Brain microvascular endothelial cell (primary cell): ENCODE measurements around the gene PDXP.
"Not testable (repeated sequence)": the region's sequence is repeated elsewhere in the genome, so short reads cannot be mapped to it uniquely, and the experiment has no call there.

ENCODE experiments used
- DNase-seq: peaks from one replicate; pipeline ENCODE4 v3.0.0-alpha.2; 2020
- H3K27ac ChIP-seq: fragments of 250-450 bp; sonication (Bioruptor Pico); 2 replicates; pipeline ENCODE4 v1.5.1; 2020; ENCODE audit warnings: mild to moderate bottlenecking, moderate library complexity
- H3K27me3 ChIP-seq: fragments of 250-450 bp; sonication (Bioruptor Pico); replicated peaks from 2 replicates; pipeline ENCODE4 v1.5.1; 2020; ENCODE audit warnings: mild to moderate bottlenecking
- H3K36me3 ChIP-seq: fragments of 250-450 bp; sonication (Bioruptor Pico); replicated peaks from 2 replicates; pipeline ENCODE4 v1.5.1; 2020; ENCODE audit warnings: mild to moderate bottlenecking
- H3K4me3 ChIP-seq: 2 replicates; pipeline ENCODE4 v1.5.1; 2011; ENCODE audit warnings: low read depth, mild to moderate bottlenecking, control low read depth, low read length, moderate library complexity
- CTCF ChIP-seq: IDR thresholded peaks from 2 replicates; pipeline ENCODE4 v1.5.1; 2011; ENCODE audit warnings: low read depth, mild to moderate bottlenecking, moderate library complexity, low read length, control low read depth, inconsistent platforms; ENCODE audit errors: missing control alignments
- in situ Hi-C: cut with HindIII; loops from 2 replicates; pipeline ENCODE4 v1.10.0; 2017; ENCODE audit warnings: low sequenced_read_pairs, low pct_ligation_motif_present

Gene PDXP

GRCh38 chr22:37647317-37647716 lies 11.2 kb upstream of the PDXP start:
- peaks cover 70% of the 10 kb centered on the region for H3K36me3 ChIP-seq
- H3K27ac ChIP-seq: no peak overlapping the region
- no peaks in the 10 kb centered on the region for H3K27me3 ChIP-seq
- DNase-seq: no peak
- H3K4me3 ChIP-seq: no peak overlapping the region
- in situ Hi-C loops: no loop called here
- no peak for TF ChIP-seq CTCF

- Histone ChIP-seq H3K36me3 (peaks cover 74% of the 10 kb centered on the region), H3K4me3 (no peak overlapping the region), H3K27me3 (no peaks in the 10 kb centered on the region), H3K27ac (no peak overlapping the region)
- no peak for TF ChIP-seq CTCF
- DNase-seq: no peak
- in situ Hi-C loops: no loop called here
Observed at GRCh38 chr22:37647928-37648327, 10.6 kb upstream of the PDXP start.

- no peaks in the 10 kb centered on the region for H3K27me3 ChIP-seq
- H3K36me3 ChIP-seq: peaks cover 62% of the 10 kb centered on the region
- in situ Hi-C loops: no loop called here
Observed at GRCh38 chr22:37650463-37651136, 7.9 kb upstream of the PDXP start.

DNA sequence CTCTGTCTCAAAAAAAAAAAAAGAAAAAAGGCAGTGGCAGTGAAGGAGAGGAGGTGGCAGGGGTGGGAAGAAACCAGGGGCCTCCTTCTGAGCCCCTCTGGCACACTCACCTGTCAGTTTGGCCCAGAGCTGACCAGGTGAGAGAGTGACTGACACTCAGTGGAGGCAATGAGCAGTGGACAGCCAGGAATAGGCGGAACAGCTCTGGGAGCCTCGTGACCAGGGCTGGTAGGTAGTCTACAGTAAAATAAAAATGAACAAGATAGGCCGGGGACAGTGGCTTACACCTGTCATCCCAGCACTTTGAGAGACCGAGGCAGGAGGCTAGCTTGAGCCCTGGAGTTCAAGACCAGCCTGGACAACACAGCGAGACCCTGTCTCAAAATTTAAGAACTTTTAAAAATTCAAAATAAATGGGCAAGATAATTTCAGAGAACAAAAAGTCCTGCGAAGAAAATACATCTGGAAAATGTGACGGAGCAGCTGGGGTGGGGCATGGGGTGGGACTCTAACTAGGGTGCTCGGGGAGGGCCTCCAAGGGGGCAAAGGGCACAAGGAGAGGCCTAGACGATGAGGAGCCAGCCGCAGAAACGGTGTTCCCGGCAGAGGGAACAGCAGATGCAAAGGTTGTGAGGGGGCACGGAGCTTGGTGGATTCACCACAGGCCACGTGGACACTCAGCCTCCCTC lies 3.8 kb upstream of the PDXP start:
- peaks cover 37% of the 10 kb centered on the region for H3K36me3 ChIP-seq
- no peaks in the 10 kb centered on the region for H3K27me3 ChIP-seq
- no peak for DNase-seq
- H3K4me3 ChIP-seq: no peak overlapping the region
- TF ChIP-seq CTCF: no peak
- H3K27ac ChIP-seq: no peak overlapping the region
- in situ Hi-C loops: no loop called here

More at GRCh38 chr22:37650463-37651136, 7.9 kb upstream of the PDXP start:
- no peak overlapping the region for H3K27ac ChIP-seq
- no peak for TF ChIP-seq CTCF
- DNase-seq: no peak
- H3K4me3 ChIP-seq: no peak overlapping the region

DNA sequence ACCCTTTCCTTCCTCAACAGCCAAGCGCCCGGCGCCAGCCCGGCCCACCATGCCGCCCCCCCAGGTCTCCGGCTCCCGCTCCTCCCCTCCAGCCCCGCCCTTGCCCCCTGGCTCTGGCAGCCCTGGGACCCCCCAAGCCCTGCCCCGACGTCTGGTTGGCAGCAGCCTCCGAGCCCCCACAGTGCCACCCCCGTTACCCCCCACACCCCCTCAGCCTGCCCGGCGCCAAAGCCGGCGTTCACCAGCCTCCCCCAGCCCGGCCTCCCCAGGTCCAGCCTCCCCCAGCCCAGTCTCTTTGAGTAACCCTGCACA lies 3.3 kb upstream of the PDXP start:
- no peak overlapping the region for H3K4me3 ChIP-seq
- in situ Hi-C loops: no loop called here
- no peak for TF ChIP-seq CTCF
- no peaks in the 10 kb centered on the region for H3K27me3 ChIP-seq
- no peak for DNase-seq
- no peak overlapping the region for H3K27ac ChIP-seq
- H3K36me3 ChIP-seq: peaks cover 32% of the 10 kb centered on the region

GRCh38 chr22:37656583-37656982 lies 1.9 kb upstream of the PDXP start:
- H3K36me3 ChIP-seq: peaks cover 20% of the 10 kb centered on the region
- in situ Hi-C loops, DNase-seq, H3K27me3 ChIP-seq, H3K27ac ChIP-seq, H3K4me3 ChIP-seq: not testable (repeated sequence)
